HFF-Myc (cell line): ENCODE data around the gene ATG9B.

Source experiments
- DNase-seq: peaks from one replicate; pipeline ENCODE4 v3.0.0-alpha.2; 2011; ENCODE audit warnings: low read depth; ENCODE audit errors: extremely low read depth
- H3K4me3 ChIP-seq: replicated peaks from 2 replicates; pipeline ENCODE4 v1.5.1; 2011; ENCODE audit warnings: low read depth, mild to moderate bottlenecking, control low read depth, low read length
- CTCF ChIP-seq: IDR thresholded peaks from 2 replicates; pipeline ENCODE4 v1.5.1; 2012; ENCODE audit warnings: mild to moderate bottlenecking, low read depth, low read length, control low read depth; ENCODE audit errors: missing control alignments

Gene ATG9B

GRCh38 chr7:150999001-150999400, 25.3 kb downstream of the ATG9B start:
- no peak for TF ChIP-seq CTCF
- H3K4me3 ChIP-seq, result no peak overlapping the region

GRCh38 chr7:150998341-150998740, 26.0 kb downstream of the ATG9B start:
- no peak for TF ChIP-seq CTCF
- DNase-seq, result no peak
- H3K4me3 ChIP-seq, result no peak overlapping the region

More at GRCh38 chr7:150999001-150999400, 25.3 kb downstream of the ATG9B start:
- no peak for DNase-seq

- no peak overlapping the region for H3K4me3 ChIP-seq
- DNase-seq, result no peak
Measured at GRCh38 chr7:150997817-150998216, 26.5 kb downstream of the ATG9B start.

GRCh38 chr7:150997075-150997511, 27.2 kb downstream of the ATG9B start:
- DNase-seq, result no peak
- TF ChIP-seq CTCF, result no peak
- no peak overlapping the region for H3K4me3 ChIP-seq

More at GRCh38 chr7:150997817-150998216, 26.5 kb downstream of the ATG9B start:
- TF ChIP-seq CTCF, result no peak

- H3K4me3 ChIP-seq, result no peak overlapping the region
- no peak for TF ChIP-seq CTCF
- no peak for DNase-seq
Measured at GRCh38 chr7:150996376-150997074, 27.8 kb downstream of the ATG9B start.

- H3K4me3 ChIP-seq, result no peak overlapping the region
- DNase-seq, result no peak
- no peak for TF ChIP-seq CTCF
Measured at GRCh38 chr7:150994838-150995510, 29.3 kb downstream of the ATG9B start.
